ENCODE measurements around the gene ZBP1.

The ZBP1 gene

GRCh38 chr20:57596358-57596757 is 23.9 kb downstream of the ZBP1 start:
- no peak for DNase-seq

- no peak for DNase-seq
Measured at GRCh38 chr20:57595041-57596030, 24.9 kb downstream of the ZBP1 start.

- peak; percentile 81 for DNase-seq
Measured at GRCh38 chr20:57594092-57594951, 25.9 kb downstream of the ZBP1 start.

GRCh38 chr20:57593134-57593886 is 26.9 kb downstream of the ZBP1 start:
- DNase-seq = no peak

- no peak for DNase-seq
Measured at GRCh38 chr20:57592263-57593092, 27.7 kb downstream of the ZBP1 start.

GRCh38 chr20:57591289-57592229 is 28.7 kb downstream of the ZBP1 start:
- DNase-seq = no peak

GRCh38 chr20:57590485-57591288 is 29.5 kb downstream of the ZBP1 start:
- no peak for DNase-seq

GRCh38 chr20:57589728-57590484 is 30.3 kb downstream of the ZBP1 start:
- no peak for DNase-seq

GRCh38 chr20:57589123-57589727 is 31.0 kb downstream of the ZBP1 start:
- no peak for DNase-seq

- DNase-seq = no peak
Measured at GRCh38 chr20:57588596-57588995, 31.6 kb downstream of the ZBP1 start.

GRCh38 chr20:57587989-57588377 is 32.2 kb downstream of the ZBP1 start:
- DNase-seq = no peak

- no peak for DNase-seq
Measured at GRCh38 chr20:57587278-57587988, 32.8 kb downstream of the ZBP1 start.

- no peak for DNase-seq
Measured at GRCh38 chr20:57586943-57587277, 33.3 kb downstream of the ZBP1 start.

GRCh38 chr20:57586370-57586793 is 33.8 kb downstream of the ZBP1 start:
- no peak for DNase-seq

GRCh38 chr20:57585466-57586213 is 34.6 kb downstream of the ZBP1 start:
- DNase-seq = no peak

GRCh38 chr20:57584768-57585461 is 35.3 kb downstream of the ZBP1 start:
- DNase-seq = no peak

Data from eye (tissue), 1 donor.